K562 treated with DMSO at 1 percent for 24 hours (cell line): ENCODE measurements around the gene SH3D21. TPM values are rescaled to one million over a fixed set of nuclear protein-coding genes. Genes with fewer than 3 reads are reported as not detected.

Source experiments
- total RNA-seq: library from RNA; unstranded; fragments of 300-600 nt; gene quantifications from 2 replicates; pipeline ENCODE4 v1.2.3, GENCODE V29; 2022; ENCODE audit warnings: low read depth; ENCODE audit not compliant: insufficient read depth

Gene SH3D21
- total RNA-seq = 2.5 and 2.7 TPM in 2 replicates

DNA sequence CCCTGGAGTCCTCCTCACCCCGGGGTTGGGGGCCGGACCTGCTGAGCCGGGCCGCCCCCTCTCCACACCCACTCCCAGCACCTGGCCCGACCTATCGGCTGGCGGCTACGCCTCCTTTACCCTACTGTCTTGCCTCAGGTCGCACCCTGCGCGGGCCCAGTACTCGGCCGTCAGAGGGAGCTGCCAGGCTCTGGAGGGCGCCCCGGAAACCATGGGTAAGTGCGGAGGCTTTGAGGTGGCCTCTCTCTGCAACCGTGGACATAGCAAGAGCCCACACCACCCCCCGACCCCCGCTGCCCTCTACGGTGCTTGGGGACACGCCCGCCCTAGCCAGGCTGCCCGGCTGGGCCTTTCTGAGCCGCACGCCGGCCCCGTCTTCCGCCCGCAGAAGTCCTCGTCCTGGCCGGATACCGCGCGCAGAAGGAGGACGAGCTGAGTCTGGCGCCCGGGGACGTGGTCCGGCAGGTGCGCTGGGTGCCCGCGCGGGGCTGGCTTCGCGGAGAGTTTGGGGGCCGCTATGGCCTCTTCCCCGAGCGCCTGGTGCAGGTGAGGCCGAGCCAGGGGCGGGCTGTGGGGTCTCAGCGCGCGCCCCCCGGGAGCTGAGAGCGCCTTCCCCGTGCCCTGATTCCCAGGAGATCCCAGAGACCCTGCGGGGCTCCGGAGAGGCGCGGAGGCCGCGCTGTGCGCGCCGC is at the start of gene SH3D21:
SH3D21 (plus strand) TSS at position 159 of the 692 bp plus-strand sequence; CDS start at position 212, 53 bp downstream.

DNA sequence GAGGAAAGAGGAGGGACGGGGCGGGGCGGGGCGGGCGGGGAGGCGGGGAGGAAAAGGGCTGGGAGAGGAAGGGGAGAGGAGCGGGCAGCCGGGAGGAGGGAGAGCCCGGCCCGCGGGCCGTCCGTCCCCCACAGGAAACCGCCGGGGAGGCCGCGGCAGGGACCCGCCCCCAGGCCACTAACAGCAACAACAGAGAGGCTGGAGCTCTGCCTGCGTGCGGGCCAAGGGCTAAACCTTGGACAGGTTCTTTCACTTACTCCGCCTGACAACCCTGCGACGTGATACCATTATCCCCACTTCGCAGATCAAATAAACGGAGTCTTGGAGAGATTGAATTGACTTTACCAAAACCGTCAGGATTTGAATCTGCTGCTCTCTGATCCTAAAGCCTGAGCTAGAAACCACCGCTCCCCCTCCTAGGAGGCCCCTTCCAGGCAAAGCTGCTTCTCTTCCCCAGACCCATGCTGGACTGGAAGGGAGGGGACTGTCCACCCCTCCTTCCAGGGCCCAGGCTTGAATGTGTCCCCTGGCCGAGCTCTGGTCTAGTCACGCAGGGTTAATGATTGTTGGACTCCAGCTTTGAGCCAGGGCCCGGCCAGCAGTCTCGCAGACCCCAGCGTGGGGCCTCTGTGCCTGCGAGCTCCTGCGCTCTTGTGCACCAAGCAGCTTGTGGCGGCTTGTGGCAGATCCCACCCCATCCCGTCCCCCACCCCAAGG is 17.6 kb downstream of the SH3D21 start, which contains the start of gene EVA1B:
EVA1B (minus strand) TSS at position 10 of the 717 bp plus-strand sequence. CDS start 608 bp downstream, outside the sequence.

Other genes starting within 250 kb of the SH3D21 start
- not detected in 2 replicates for gene TEKT2, start 222.3 kb upstream of the SH3D21 start, total RNA-seq
- 50.9 and 55.8 TPM in 2 replicates for gene ADPRS, start 217.5 kb upstream of the SH3D21 start, total RNA-seq
- gene COL8A2, start 181.1 kb upstream of the SH3D21 start, total RNA-seq = not detected in 2 replicates
- 119 and 136 TPM in 2 replicates for gene TRAPPC3, start 156.9 kb upstream of the SH3D21 start, total RNA-seq
- gene MAP7D1, start 150.2 kb upstream of the SH3D21 start, total RNA-seq = 148 and 153 TPM in 2 replicates
- 63.0 and 63.2 TPM in 2 replicates for gene THRAP3, start 81.9 kb upstream of the SH3D21 start, total RNA-seq
- gene EVA1B, start 17.3 kb downstream of the SH3D21 start, total RNA-seq = 182 TPM in 2 replicates
- gene STK40, start 79.6 kb downstream of the SH3D21 start, total RNA-seq = 165 and 175 TPM in 2 replicates
- gene LSM10, start 91.5 kb downstream of the SH3D21 start, total RNA-seq = 191 and 204 TPM in 2 replicates
- not detected in 2 replicates for gene OSCP1, start 144.1 kb downstream of the SH3D21 start, total RNA-seq
- gene MRPS15, start 158.0 kb downstream of the SH3D21 start, total RNA-seq = 112 and 118 TPM in 2 replicates
- gene CSF3R, start 176.5 kb downstream of the SH3D21 start, total RNA-seq = 7.0 and 8.2 TPM in 2 replicates